Osteoblast (primary cell): ENCODE measurements around the gene TUBA3C. TPM values are rescaled to one million over a fixed set of nuclear protein-coding genes. Genes with fewer than 3 reads are reported as not detected.
"Not testable (repeated sequence)": the region's sequence is repeated elsewhere in the genome, so short reads cannot be mapped to it uniquely, and the experiment has no call there.

Experiments
- DNase-seq: peaks from one replicate; pipeline ENCODE4 v3.0.0; 2011; ENCODE audit warnings: low spot score, mixed read lengths; ENCODE audit not compliant: insufficient read length; ENCODE audit errors: missing footprints
- H2AFZ ChIP-seq: 2 replicates; pipeline ENCODE4 v1.6.0; 2011; ENCODE audit warnings: mild to moderate bottlenecking, low read length
- H3K27ac ChIP-seq: 2 replicates; pipeline ENCODE4 v1.5.1; 2011; ENCODE audit warnings: mild to moderate bottlenecking, low read depth, low read length, moderate library complexity
- H3K27me3 ChIP-seq: 2 replicates; pipeline ENCODE4 v1.6.0; 2012; ENCODE audit warnings: mild to moderate bottlenecking, control low read depth, inconsistent platforms, low read length, moderate library complexity; ENCODE audit not compliant: insufficient read depth
- H3K36me3 ChIP-seq: 2 replicates; pipeline ENCODE4 v1.5.1; 2011; ENCODE audit warnings: mild to moderate bottlenecking, low read length, control low read depth, moderate library complexity; ENCODE audit not compliant: insufficient read depth
- H3K4me1 ChIP-seq: 2 replicates; pipeline ENCODE4 v1.5.1; 2011; ENCODE audit warnings: mild to moderate bottlenecking, low read length, control low read depth, moderate library complexity; ENCODE audit not compliant: insufficient read depth
- H3K4me2 ChIP-seq: 2 replicates; pipeline ENCODE4 v1.6.0; 2011; ENCODE audit warnings: mild to moderate bottlenecking, low read length; ENCODE audit not compliant: insufficient read depth
- H3K4me3 ChIP-seq: fragments of 200-600 bp; sonication (generic); 3 replicates; pipeline ENCODE4 v1.5.1; 2012; ENCODE audit warnings: mild to moderate bottlenecking, low read length, inconsistent platforms; ENCODE audit not compliant: insufficient read depth
- H3K79me2 ChIP-seq: 2 replicates; pipeline ENCODE4 v1.6.0; 2012; ENCODE audit warnings: mild to moderate bottlenecking, low read length, control low read depth, inconsistent platforms; ENCODE audit not compliant: insufficient read depth
- H3K9me3 ChIP-seq: 2 replicates; pipeline ENCODE4 v1.5.1; 2011; ENCODE audit warnings: low read depth, low read length, control low read depth
- H4K20me1 ChIP-seq: 2 replicates; pipeline ENCODE4 v1.6.0; 2012; ENCODE audit warnings: mild to moderate bottlenecking, low read length, control low read depth; ENCODE audit not compliant: insufficient read depth
- CTCF ChIP-seq: IDR thresholded peaks from 2 replicates; pipeline ENCODE4 v1.5.1; 2011; ENCODE audit warnings: mild to moderate bottlenecking, low read depth, low read length, moderate library complexity; ENCODE audit errors: extremely low read depth
- total RNA-seq: library from RNA; depleted of rRNA; stranded (reverse); fragments of >200 nt; gene quantifications from 2 replicates; pipeline ENCODE4 v1.2.3, GENCODE V29; 2012

Gene TUBA3C
- total RNA-seq, 1 donor: not detected

GRCh38 chr13:19182536-19182935 lies 912 bp upstream of the TUBA3C start:
- no peak overlapping the region for H3K4me3 ChIP-seq
- no peaks in the 10 kb centered on the region for H3K9me3 ChIP-seq

GRCh38 chr13:19181021-19181620 lies 503 bp downstream of the TUBA3C start:
- Histone ChIP-seq H3K9me3 (no peaks in the 10 kb centered on the region), H3K27me3 (no peaks in the 10 kb centered on the region), H3K4me1 (no peaks in the 10 kb centered on the region), H4K20me1 (no peaks in the 10 kb centered on the region), H3K79me2 (no peaks in the 10 kb centered on the region), H3K27ac (no peak overlapping the region), H3K4me3 (no peak overlapping the region), H3K36me3 (no peaks in the 10 kb centered on the region), H2AFZ (no peak overlapping the region), H3K4me2 (no peak overlapping the region)
- no peak for TF ChIP-seq CTCF
- DNase-seq: no peak

More at GRCh38 chr13:19182536-19182935, 912 bp upstream of the TUBA3C start:
- TF ChIP-seq CTCF: no peak
- no peak for DNase-seq
- no peak overlapping the region for H2AFZ ChIP-seq
- H3K36me3 ChIP-seq: no peaks in the 10 kb centered on the region
- no peaks in the 10 kb centered on the region for H4K20me1 ChIP-seq
- no peak overlapping the region for H3K4me2 ChIP-seq
- H3K27me3 ChIP-seq: no peaks in the 10 kb centered on the region
- no peak overlapping the region for H3K27ac ChIP-seq
- no peaks in the 10 kb centered on the region for H3K79me2 ChIP-seq
- H3K4me1 ChIP-seq: no peaks in the 10 kb centered on the region

GRCh38 chr13:19179916-19180315 lies 1.7 kb downstream of the TUBA3C start:
- TF ChIP-seq CTCF: no peak
- Histone ChIP-seq H3K9me3 (no peaks in the 10 kb centered on the region), H3K4me1 (no peaks in the 10 kb centered on the region)

GRCh38 chr13:19178901-19179593 lies 2.6 kb downstream of the TUBA3C start:
- TF ChIP-seq CTCF: no peak

More at GRCh38 chr13:19179916-19180315, 1.7 kb downstream of the TUBA3C start:
- DNase-seq: no peak
- Histone ChIP-seq H3K4me3 (no peak overlapping the region), H3K79me2 (no peaks in the 10 kb centered on the region), H3K27ac (no peak overlapping the region), H2AFZ (no peak overlapping the region), H3K4me2 (no peak overlapping the region), H3K27me3 (no peaks in the 10 kb centered on the region), H3K36me3 (no peaks in the 10 kb centered on the region), H4K20me1 (no peaks in the 10 kb centered on the region)

GRCh38 chr13:19176981-19177776 lies 4.4 kb downstream of the TUBA3C start:
- H3K27me3 ChIP-seq, H3K4me1 ChIP-seq, H3K4me3 ChIP-seq, H3K9me3 ChIP-seq, DNase-seq, H3K36me3 ChIP-seq, H3K79me2 ChIP-seq, H2AFZ ChIP-seq, H4K20me1 ChIP-seq, H3K4me2 ChIP-seq, H3K27ac ChIP-seq: not testable (repeated sequence)

More at GRCh38 chr13:19178901-19179593, 2.6 kb downstream of the TUBA3C start:
- no peaks in the 10 kb centered on the region for H3K9me3 ChIP-seq
- DNase-seq: no peak
- no peaks in the 10 kb centered on the region for H3K27me3 ChIP-seq
- H2AFZ ChIP-seq: no peak overlapping the region
- H3K36me3 ChIP-seq: no peaks in the 10 kb centered on the region
- H4K20me1 ChIP-seq: no peaks in the 10 kb centered on the region
- no peaks in the 10 kb centered on the region for H3K4me1 ChIP-seq
- H3K4me2 ChIP-seq: no peak overlapping the region
- no peak overlapping the region for H3K27ac ChIP-seq
- no peak overlapping the region for H3K4me3 ChIP-seq
- no peaks in the 10 kb centered on the region for H3K79me2 ChIP-seq
